Activated CD4-positive, alpha-beta T cell treated with anti-CD3 and anti-CD28 coated beads for 4 hours (primary cell): Measurements from ENCODE around the gene AGPAT3.

ENCODE experiments used
- DNase-seq, 2 donors: peaks; one replicate each; pipeline ENCODE4 v3.0.0-alpha.2; 2020

AGPAT3 gene

GRCh38 chr21:44029460-44030087, 164.6 kb downstream of the AGPAT3 start:
- no peak for DNase-seq

GRCh38 chr21:44035244-44035643, 170.2 kb downstream of the AGPAT3 start:
- DNase-seq, result no peak
